Ovary (tissue), 3 donors: ENCODE data around the gene ACTN1.

Source experiments
- POLR2A ChIP-seq: fragments of 450-650 bp; IDR thresholded peaks from one replicate; pipeline ENCODE4 v1.6.1; 2017; ENCODE audit warnings: antibody characterized with exemption, mild to moderate bottlenecking, moderate library complexity
- TF ChIP-seq, protein P1 (sequence below), 3 donors: fragments of 450-650 bp in 2 of 3; fragments of 200-600 bp in 1 of 3; IDR thresholded peaks; one replicate each; pipeline versions ENCODE4 v1.5.1 to v1.8.0; 2016 to 2022; ENCODE audit warnings: antibody characterized with exemption in 3 of 3, mild to moderate bottlenecking in 1 of 3
- donor health status: DM: no; HTN: no; CAD: no.

DNA sequence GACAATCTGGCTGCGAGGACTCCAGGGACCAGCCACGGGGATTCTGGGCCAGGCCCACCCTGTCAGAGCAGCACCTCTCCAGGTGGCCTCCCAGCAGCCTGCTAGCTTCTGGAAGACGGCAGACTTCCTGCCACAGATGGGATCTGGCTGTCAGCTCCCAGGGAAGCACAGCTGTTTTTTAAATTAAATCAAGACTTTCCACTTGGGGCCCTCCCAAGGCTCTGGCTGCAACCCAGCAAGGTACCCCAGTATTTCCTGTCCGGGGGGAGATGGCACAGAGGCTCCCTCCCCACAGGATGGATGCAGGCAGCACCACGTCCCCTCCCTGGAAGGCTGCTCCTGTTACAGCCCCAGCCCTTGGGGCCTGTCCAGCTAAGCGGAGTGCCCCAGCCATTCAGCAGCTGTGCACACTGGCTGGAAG is 56.9 kb downstream of the ACTN1 start:
- TF ChIP-seq, protein P1, sequence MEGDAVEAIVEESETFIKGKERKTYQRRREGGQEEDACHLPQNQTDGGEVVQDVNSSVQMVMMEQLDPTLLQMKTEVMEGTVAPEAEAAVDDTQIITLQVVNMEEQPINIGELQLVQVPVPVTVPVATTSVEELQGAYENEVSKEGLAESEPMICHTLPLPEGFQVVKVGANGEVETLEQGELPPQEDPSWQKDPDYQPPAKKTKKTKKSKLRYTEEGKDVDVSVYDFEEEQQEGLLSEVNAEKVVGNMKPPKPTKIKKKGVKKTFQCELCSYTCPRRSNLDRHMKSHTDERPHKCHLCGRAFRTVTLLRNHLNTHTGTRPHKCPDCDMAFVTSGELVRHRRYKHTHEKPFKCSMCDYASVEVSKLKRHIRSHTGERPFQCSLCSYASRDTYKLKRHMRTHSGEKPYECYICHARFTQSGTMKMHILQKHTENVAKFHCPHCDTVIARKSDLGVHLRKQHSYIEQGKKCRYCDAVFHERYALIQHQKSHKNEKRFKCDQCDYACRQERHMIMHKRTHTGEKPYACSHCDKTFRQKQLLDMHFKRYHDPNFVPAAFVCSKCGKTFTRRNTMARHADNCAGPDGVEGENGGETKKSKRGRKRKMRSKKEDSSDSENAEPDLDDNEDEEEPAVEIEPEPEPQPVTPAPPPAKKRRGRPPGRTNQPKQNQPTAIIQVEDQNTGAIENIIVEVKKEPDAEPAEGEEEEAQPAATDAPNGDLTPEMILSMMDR (IDR thresholded peaks at IDR 0.05), result no peak
- no peak for TF ChIP-seq POLR2A
